GM23338 (cell line): Measurements from ENCODE around the gene DLG2. TPM values are rescaled to one million over a fixed set of nuclear protein-coding genes. Genes with fewer than 3 reads are reported as not detected.

Experiments used
- ATAC-seq: fragments of 200-7000 bp; cut with Tn5 transposase; 3 replicates; pipeline ENCODE4 v1.9.1; 2020
- DNase-seq: peaks from one replicate; pipeline ENCODE4 v3.0.0-alpha.2; 2015; ENCODE audit warnings: low spot score
- H2AFZ ChIP-seq: fragments of 200-600 bp; sonication (generic); 2 replicates; pipeline ENCODE4 v1.8.0; 2016; ENCODE audit warnings: antibody characterized with exemption, mild to moderate bottlenecking, moderate library complexity
- H3F3A ChIP-seq: fragments of 200-600 bp; sonication (generic); replicated peaks from 2 replicates; pipeline ENCODE4 v1.8.0; 2017; ENCODE audit warnings: antibody characterized with exemption, mixed run types, low read depth
- H3K27ac ChIP-seq: fragments of 200-600 bp; sonication (generic); 2 replicates; pipeline ENCODE4 v1.6.1; 2016; ENCODE audit warnings: low read depth
- H3K27me3 ChIP-seq: fragments of 200-600 bp; sonication (generic); 2 replicates; pipeline ENCODE4 v1.8.0; 2016; ENCODE audit warnings: mild to moderate bottlenecking, mixed run types, moderate library complexity; ENCODE audit not compliant: insufficient read depth
- H3K36me3 ChIP-seq: fragments of 200-600 bp; sonication (generic); 2 replicates; pipeline ENCODE4 v1.8.0; 2016; ENCODE audit warnings: mild to moderate bottlenecking; ENCODE audit not compliant: insufficient read depth
- H3K4me1 ChIP-seq: fragments of 200-600 bp; sonication (generic); 2 replicates; pipeline ENCODE4 v1.8.0; 2016; ENCODE audit warnings: mild to moderate bottlenecking, moderate library complexity; ENCODE audit not compliant: insufficient read depth
- H3K4me2 ChIP-seq: fragments of 200-600 bp; sonication (generic); 2 replicates; pipeline ENCODE4 v1.7.1; 2017; ENCODE audit warnings: mixed run types
- H3K4me3 ChIP-seq: fragments of 200-600 bp; sonication (generic); 2 replicates; pipeline ENCODE4 v1.6.1; 2016; ENCODE audit warnings: mixed run types
- H3K79me2 ChIP-seq: fragments of 200-600 bp; sonication (generic); replicated peaks from 2 replicates; pipeline ENCODE4 v1.8.0; 2017; ENCODE audit warnings: mild to moderate bottlenecking; ENCODE audit not compliant: insufficient read depth
- H3K9me2 ChIP-seq: fragments of 200-600 bp; sonication (generic); 2 replicates; pipeline ENCODE4 v1.8.0; 2017; ENCODE audit not compliant: insufficient read depth
- H4K20me1 ChIP-seq: fragments of 200-600 bp; sonication (generic); replicated peaks from 2 replicates; pipeline ENCODE4 v1.8.0; 2017; ENCODE audit warnings: mild to moderate bottlenecking; ENCODE audit not compliant: insufficient read depth
- H3K27ac Mint-ChIP-seq: 2 replicates; pipeline ENCODE4 v1.8.0; 2020; ENCODE audit warnings: inconsistent platforms, mild to moderate bottlenecking, moderate library complexity, mixed read lengths
- H3K27me3 Mint-ChIP-seq: 3 replicates; pipeline ENCODE4 v1.8.0; 2022; ENCODE audit warnings: low read depth, mild to moderate bottlenecking, moderate library complexity, mixed read lengths, inconsistent platforms; ENCODE audit not compliant: insufficient read depth, poor library complexity
- H3K36me3 Mint-ChIP-seq: 3 replicates; pipeline ENCODE4 v1.8.0; 2021; ENCODE audit warnings: low read depth, mild to moderate bottlenecking, inconsistent platforms, moderate library complexity, mixed read lengths
- H3K4me1 Mint-ChIP-seq: 3 replicates; pipeline ENCODE4 v1.8.0; 2020; ENCODE audit warnings: mild to moderate bottlenecking, inconsistent platforms, mixed read lengths
- H3K4me3 Mint-ChIP-seq: 3 replicates; pipeline ENCODE4 v1.8.0; 2021; ENCODE audit warnings: moderate library complexity, mild to moderate bottlenecking, inconsistent platforms, mixed read lengths
- H3K9me3 Mint-ChIP-seq: 3 replicates; pipeline ENCODE4 v1.8.0; 2020; ENCODE audit warnings: moderate library complexity, mild to moderate bottlenecking, inconsistent platforms, mixed read lengths
- CREB1 ChIP-seq: fragments of 250-450 bp; sonication (Bioruptor Pico); IDR thresholded peaks from 2 replicates; pipeline ENCODE4 v1.5.0; 2020; ENCODE audit warnings: low read depth, mild to moderate bottlenecking, moderate library complexity
- CTCF ChIP-seq, 2 experiments: fragments of 200-600 bp in 1 of 2; sonication (generic) in 1 of 2; conservative IDR thresholded peaks; 2 replicates each; pipeline versions ENCODE4 v1.5.1 to v1.6.1; 2016 to 2017; ENCODE audit warnings: antibody characterized with exemption in 2 of 2, low read depth in 2 of 2, mild to moderate bottlenecking in 2 of 2, moderate library complexity in 1 of 2
- ETS1 ChIP-seq: IDR thresholded peaks from 2 replicates; pipeline ENCODE4 v1.6.1; 2016; ENCODE audit warnings: antibody characterized with exemption
- EZH2 ChIP-seq: fragments of 200-600 bp; sonication (generic); IDR thresholded peaks from one replicate; pipeline ENCODE4 v1.8.0; 2017; ENCODE audit warnings: antibody characterized with exemption, mild to moderate bottlenecking, low read depth; ENCODE audit not compliant: unreplicated experiment
- EZH2phosphoT487 ChIP-seq: fragments of 200-600 bp; sonication (generic); IDR thresholded peaks from one replicate; pipeline ENCODE4 v1.8.1; 2018; ENCODE audit warnings: antibody characterized with exemption; ENCODE audit not compliant: unreplicated experiment
- JUNB ChIP-seq: IDR thresholded peaks from one replicate; pipeline ENCODE4 v1.6.1; 2016; ENCODE audit warnings: antibody characterized with exemption; ENCODE audit not compliant: unreplicated experiment
- NANOG ChIP-seq: IDR thresholded peaks from 2 replicates; pipeline ENCODE4 v1.6.1; 2016; ENCODE audit warnings: antibody characterized with exemption, borderline replicate concordance
- POLR2AphosphoS5 ChIP-seq: IDR thresholded peaks from 2 replicates; pipeline ENCODE4 v1.6.1; 2016; ENCODE audit warnings: antibody characterized with exemption, low read depth
- REST ChIP-seq: IDR thresholded peaks from one replicate; pipeline ENCODE4 v1.6.1; 2018; ENCODE audit warnings: antibody characterized with exemption; ENCODE audit not compliant: unreplicated experiment
- STAT1 ChIP-seq: IDR thresholded peaks from one replicate; pipeline ENCODE4 v1.6.1; 2016; ENCODE audit warnings: antibody characterized with exemption; ENCODE audit not compliant: unreplicated experiment
- ZNF114 ChIP-seq: fragments of 250-450 bp; sonication (Bioruptor Pico); IDR thresholded peaks from 2 replicates; pipeline ENCODE4 v1.5.0; 2020; ENCODE audit warnings: mild to moderate bottlenecking, moderate library complexity
- ZNF331 ChIP-seq: fragments of 250-450 bp; sonication (Bioruptor Pico); IDR thresholded peaks from 2 replicates; pipeline ENCODE4 v1.5.0; 2020; ENCODE audit warnings: low read depth, mild to moderate bottlenecking, moderate library complexity
- ZNF462 ChIP-seq: fragments of 250-450 bp; sonication (Bioruptor Pico); IDR thresholded peaks from 2 replicates; pipeline ENCODE4 v1.5.0; 2020; ENCODE audit warnings: mild to moderate bottlenecking, moderate library complexity
- polyA plus RNA-seq: library from polyadenylated mRNA; unstranded; fragments of >200 nt; fragmentation: Nextera tagmentation; extraction: Ambion mirVana; gene quantifications from 2 replicates; pipeline ENCODE4 v1.2.1, GENCODE V29; 2016
- total RNA-seq: library from RNA; depleted of rRNA; stranded (reverse); fragments of >200 nt; shearing (Covaris generic); gene quantifications from 2 replicates; pipeline ENCODE4 v1.2.3, GENCODE V29; 2014

The DLG2 gene
- total and polyA plus RNA-seq, 2 experiments from 2014 or later: 19.8 to 21.5 TPM

- no peaks in the 10 kb centered on the region for H3K9me3 Mint-ChIP-seq
- no peaks in the 10 kb centered on the region for H3K36me3 ChIP-seq
- H3K9me2 ChIP-seq: no peaks in the 10 kb centered on the region
- H3K27ac ChIP-seq: no peak overlapping the region
- no peaks in the 10 kb centered on the region for H4K20me1 ChIP-seq
- H3K4me3 ChIP-seq: no peak overlapping the region
- H3K4me3 Mint-ChIP-seq: no peak overlapping the region
- ATAC-seq: no peak
- H3K36me3 Mint-ChIP-seq: no peaks in the 10 kb centered on the region
- H3K27me3 Mint-ChIP-seq: peaks cover 2% of the 10 kb centered on the region
- DNase-seq: no peak
- H3K4me1 ChIP-seq: peaks cover under 1% of the 10 kb centered on the region
- TF ChIP-seq ZNF331 (CRISPR knock-in tag) (no peak), STAT1 (no peak), ZNF114 (CRISPR knock-in tag) (no peak), REST (no peak), ETS1 (no peak), POLR2AphosphoS5 (no peak), CREB1 (CRISPR knock-in tag) (no peak), JUNB (no peak), EZH2phosphoT487 (no peak), NANOG (no peak), EZH2 (no peak), CTCF (conservative IDR thresholded peaks at IDR 0.05; ENCODE audit: low read depth in 2 of 2) (no peak), ZNF462 (CRISPR knock-in tag) (no peak)
- no peaks in the 10 kb centered on the region for H3F3A ChIP-seq
- no peaks in the 10 kb centered on the region for H3K27me3 ChIP-seq
- no peak overlapping the region for H3K4me2 ChIP-seq
- no peak overlapping the region for H2AFZ ChIP-seq
- H3K4me1 Mint-ChIP-seq: peaks cover 15% of the 10 kb centered on the region
- H3K79me2 ChIP-seq: no peaks in the 10 kb centered on the region
- no peak overlapping the region for H3K27ac Mint-ChIP-seq
Measured at GRCh38 chr11:84870486-84870885, 756.7 kb downstream of the DLG2 start.
